HEK293 (cell line): ENCODE results near the gene NHERF2.

Experiments
- GLIS2 ChIP-seq: fragments of 450-650 bp; formaldehyde crosslinking; IDR thresholded peaks from 2 replicates; pipeline ENCODE4 v1.5.1; 2016; ENCODE audit warnings: missing biosample characterization, missing genetic modification characterization
- MEIS1 ChIP-seq: sonication (generic); formaldehyde crosslinking; IDR thresholded peaks from 2 replicates; pipeline ENCODE4 v1.8.1; 2022; ENCODE audit warnings: missing genetic modification reagents, mild to moderate bottlenecking, borderline replicate concordance
- SCRT1 ChIP-seq: fragments of 450-650 bp; formaldehyde crosslinking; IDR thresholded peaks from 2 replicates; pipeline ENCODE4 v1.5.1; 2016; ENCODE audit warnings: missing biosample characterization, missing genetic modification characterization, borderline replicate concordance
- SP2 ChIP-seq: fragments of 450-650 bp; formaldehyde crosslinking; IDR thresholded peaks from 2 replicates; pipeline ENCODE4 v1.5.1; 2016; ENCODE audit warnings: missing biosample characterization, missing genetic modification characterization
- TSHZ1 ChIP-seq: fragments of 450-650 bp; formaldehyde crosslinking; IDR thresholded peaks from 2 replicates; pipeline ENCODE4 v1.5.1; 2016; ENCODE audit warnings: missing biosample characterization, missing genetic modification characterization, borderline replicate concordance
- ZIC2 ChIP-seq: fragments of 450-650 bp; formaldehyde crosslinking; IDR thresholded peaks from 2 replicates; pipeline ENCODE4 v1.5.1; 2016; ENCODE audit warnings: missing biosample characterization, missing genetic modification characterization
- ZNF132 ChIP-seq: fragments of 450-650 bp; formaldehyde crosslinking; IDR thresholded peaks from 2 replicates; pipeline ENCODE4 v1.5.1; 2017; ENCODE audit warnings: missing biosample characterization, missing genetic modification characterization, borderline replicate concordance
- ZNF133 ChIP-seq: fragments of 450-650 bp; formaldehyde crosslinking; IDR thresholded peaks from 2 replicates; pipeline ENCODE4 v1.5.1; 2016; ENCODE audit warnings: missing biosample characterization, missing genetic modification characterization
- ZNF280C ChIP-seq: fragments of 450-650 bp; formaldehyde crosslinking; IDR thresholded peaks from 2 replicates; pipeline ENCODE4 v1.5.1; 2016; ENCODE audit warnings: missing biosample characterization, missing genetic modification characterization
- ZNF302 ChIP-seq: fragments of 450-650 bp; formaldehyde crosslinking; IDR thresholded peaks from 2 replicates; pipeline ENCODE4 v1.5.1; 2016; ENCODE audit warnings: missing biosample characterization, missing genetic modification characterization, low read depth
- ZNF335 ChIP-seq: fragments of 450-650 bp; formaldehyde crosslinking; conservative IDR thresholded peaks from 2 replicates; pipeline ENCODE4 v1.5.1; 2016; ENCODE audit warnings: missing biosample characterization, missing genetic modification characterization
- ZNF366 ChIP-seq: fragments of 450-650 bp; formaldehyde crosslinking; conservative IDR thresholded peaks from 2 replicates; pipeline ENCODE4 v1.5.1; 2016; ENCODE audit warnings: missing biosample characterization, missing genetic modification characterization
- ZNF423 ChIP-seq: fragments of 450-650 bp; formaldehyde crosslinking; IDR thresholded peaks from 2 replicates; pipeline ENCODE4 v1.5.1; 2016; ENCODE audit warnings: missing biosample characterization, missing genetic modification characterization
- ZNF433 ChIP-seq: fragments of 450-650 bp; formaldehyde crosslinking; IDR thresholded peaks from 2 replicates; pipeline ENCODE4 v1.5.1; 2016; ENCODE audit warnings: missing biosample characterization, missing genetic modification characterization, low read depth
- ZNF449 ChIP-seq: fragments of 450-650 bp; formaldehyde crosslinking; IDR thresholded peaks from 2 replicates; pipeline ENCODE4 v1.5.1; 2017; ENCODE audit warnings: missing biosample characterization, mild to moderate bottlenecking, missing genetic modification characterization, moderate library complexity
- ZNF501 ChIP-seq: fragments of 450-650 bp; formaldehyde crosslinking; IDR thresholded peaks from 2 replicates; pipeline ENCODE4 v1.5.1; 2016; ENCODE audit warnings: missing biosample characterization, missing genetic modification characterization
- ZNF518A ChIP-seq: fragments of 450-650 bp; formaldehyde crosslinking; conservative IDR thresholded peaks from 2 replicates; pipeline ENCODE4 v1.5.1; 2016; ENCODE audit warnings: low read depth, missing biosample characterization, missing genetic modification characterization
- ZNF530 ChIP-seq: fragments of 450-650 bp; formaldehyde crosslinking; IDR thresholded peaks from 2 replicates; pipeline ENCODE4 v1.5.1; 2016; ENCODE audit warnings: low read depth, missing biosample characterization, missing genetic modification characterization
- ZNF623 ChIP-seq: fragments of 450-650 bp; formaldehyde crosslinking; IDR thresholded peaks from 2 replicates; pipeline ENCODE4 v1.5.1; 2016; ENCODE audit warnings: missing biosample characterization, missing genetic modification characterization
- ZNF677 ChIP-seq: fragments of 450-650 bp; IDR thresholded peaks from 2 replicates; pipeline ENCODE4 v1.5.0; 2018; ENCODE audit warnings: missing biosample characterization, mild to moderate bottlenecking, missing genetic modification characterization, moderate library complexity
- ZNF747 ChIP-seq: fragments of 450-650 bp; formaldehyde crosslinking; IDR thresholded peaks from 2 replicates; pipeline ENCODE4 v1.5.1; 2016; ENCODE audit warnings: missing biosample characterization, missing genetic modification characterization
- ZNF768 ChIP-seq: fragments of 450-650 bp; formaldehyde crosslinking; IDR thresholded peaks from 2 replicates; pipeline ENCODE4 v1.5.1; 2018; ENCODE audit warnings: missing biosample characterization, mild to moderate bottlenecking, missing genetic modification characterization

NHERF2 gene

GRCh38 chr16:1990351-1991134 lies 36.2 kb upstream of the NHERF2 start (continued):
- TF ChIP-seq ZNF132 (tag by site-specific recombination) (no peak), ZNF280C (tag by site-specific recombination) (no peak), ZNF366 (no peak; the same call in 1 of the 2 replicates), ZNF747 (no peak), ZNF623 (tag by site-specific recombination) (no peak), ZNF302 (tag by site-specific recombination) (no peak), ZNF677 (tag by site-specific recombination) (no peak), ZNF133 (tag by site-specific recombination) (no peak), SP2 (peak; percentile 42), ZNF530 (tag by site-specific recombination) (no peak), ZNF423 (tag by site-specific recombination) (no peak), ZNF518A (no peak), TSHZ1 (tag by site-specific recombination) (no peak), GLIS2 (tag by site-specific recombination) (peak; percentile 74), ZIC2 (peak; percentile 78), SCRT1 (tag by site-specific recombination) (no peak), MEIS1 (CRISPR knock-in tag) (no peak), ZNF335 (tag by site-specific recombination) (peak; percentile 70), ZNF433 (no peak), ZNF449 (tag by site-specific recombination) (no peak), ZNF501 (tag by site-specific recombination) (peak; percentile 25; the same call in 1 of the 2 replicates), ZNF768 (no peak)
- TF ChIP-seq, all 188 proteins: peak for 38
